OCI-LY1 (cell line): ENCODE data around the gene PURA.

Source experiments
- EZH2 ChIP-seq: fragments of 200-600 bp; sonication (generic), shearing (Covaris generic); IDR thresholded peaks from 2 replicates; pipeline ENCODE4 v1.8.0; 2017; ENCODE audit warnings: borderline replicate concordance, mixed run types, mild to moderate bottlenecking, antibody characterized with exemption, low read length, moderate library complexity, mixed read lengths
- TF ChIP-seq, protein P1 (sequence below): fragments of 200-600 bp; sonication (generic), shearing (Covaris generic); IDR thresholded peaks from 2 replicates; pipeline ENCODE4 v1.5.1; 2017; ENCODE audit warnings: mild to moderate bottlenecking, antibody characterized with exemption, low read length, moderate library complexity, mixed read lengths

DNA sequence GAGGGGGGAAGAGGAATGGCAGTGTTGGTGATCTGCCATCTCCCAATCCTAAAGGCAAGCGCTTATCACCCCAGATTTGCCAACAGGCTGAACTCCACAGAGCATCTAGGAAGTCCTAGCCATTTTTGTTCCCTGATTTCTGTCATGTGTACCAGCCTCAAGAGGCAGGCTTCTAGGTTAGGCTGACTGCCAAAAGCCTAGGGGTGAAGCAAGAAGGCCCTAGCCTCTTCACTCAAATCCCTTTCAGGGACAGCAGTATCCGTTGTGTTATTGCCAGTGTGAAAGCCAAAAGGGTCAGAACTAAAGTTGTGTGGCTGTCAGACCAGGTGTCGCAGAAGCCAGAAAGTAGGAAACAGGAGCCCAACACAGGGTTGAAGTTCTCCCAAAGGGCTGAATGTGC lies 26.5 kb downstream of the PURA start:
- no peak for TF ChIP-seq EZH2
- TF ChIP-seq, protein P1, sequence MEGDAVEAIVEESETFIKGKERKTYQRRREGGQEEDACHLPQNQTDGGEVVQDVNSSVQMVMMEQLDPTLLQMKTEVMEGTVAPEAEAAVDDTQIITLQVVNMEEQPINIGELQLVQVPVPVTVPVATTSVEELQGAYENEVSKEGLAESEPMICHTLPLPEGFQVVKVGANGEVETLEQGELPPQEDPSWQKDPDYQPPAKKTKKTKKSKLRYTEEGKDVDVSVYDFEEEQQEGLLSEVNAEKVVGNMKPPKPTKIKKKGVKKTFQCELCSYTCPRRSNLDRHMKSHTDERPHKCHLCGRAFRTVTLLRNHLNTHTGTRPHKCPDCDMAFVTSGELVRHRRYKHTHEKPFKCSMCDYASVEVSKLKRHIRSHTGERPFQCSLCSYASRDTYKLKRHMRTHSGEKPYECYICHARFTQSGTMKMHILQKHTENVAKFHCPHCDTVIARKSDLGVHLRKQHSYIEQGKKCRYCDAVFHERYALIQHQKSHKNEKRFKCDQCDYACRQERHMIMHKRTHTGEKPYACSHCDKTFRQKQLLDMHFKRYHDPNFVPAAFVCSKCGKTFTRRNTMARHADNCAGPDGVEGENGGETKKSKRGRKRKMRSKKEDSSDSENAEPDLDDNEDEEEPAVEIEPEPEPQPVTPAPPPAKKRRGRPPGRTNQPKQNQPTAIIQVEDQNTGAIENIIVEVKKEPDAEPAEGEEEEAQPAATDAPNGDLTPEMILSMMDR: no peak
